ENCODE measurements around the gene PIF1. TPM values are rescaled to one million over a fixed set of nuclear protein-coding genes. Genes with fewer than 3 reads are reported as not detected.
"Not testable (repeated sequence)": the region's sequence is repeated elsewhere in the genome, so short reads cannot be mapped to it uniquely, and the experiment has no call there.

PIF1 gene
- polyA plus RNA-seq, 1 donor from 2014 or later: 0.78 TPM

DNA sequence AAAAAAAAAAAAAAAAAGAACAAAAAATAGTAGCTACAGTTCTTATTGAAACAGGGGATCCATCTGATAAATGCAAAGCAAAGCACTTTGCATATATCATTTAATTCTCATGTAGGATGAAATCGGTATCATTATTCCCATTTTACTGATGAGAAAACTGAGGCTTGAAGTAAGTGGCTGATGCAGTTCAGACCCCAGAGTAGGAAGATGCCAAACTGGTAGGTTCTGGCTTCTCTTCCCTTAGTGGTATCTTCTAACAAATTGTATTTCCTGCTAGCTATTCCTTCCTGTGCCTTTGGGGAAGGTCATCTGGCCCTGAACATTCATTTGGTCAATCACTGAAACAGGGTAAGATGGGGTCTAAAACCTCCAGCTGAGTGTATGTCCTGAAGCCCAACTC, 21.9 kb downstream of the PIF1 start:
- Histone ChIP-seq H3K4me3 (ENCODE audit: low read length) (no peak overlapping the region), H3K27me3 (ENCODE audit: insufficient read depth, low read depth, low read length) (no peaks in the 10 kb centered on the region), H3K9me2 (ENCODE audit: insufficient read depth, low read length) (no peaks in the 10 kb centered on the region), H3K9ac (ENCODE audit: low read length) (no peak overlapping the region), H3F3A (ENCODE audit: insufficient read depth, low read length, poor library complexity, severe bottlenecking) (no peaks in the 10 kb centered on the region), H3K9me3 (ENCODE audit: low read length) (no peaks in the 10 kb centered on the region), H3K36me3 (ENCODE audit: insufficient read depth, low read length) (no peaks in the 10 kb centered on the region), H3K79me2 (replicated peaks; ENCODE audit: insufficient read depth, low read length) (no peaks in the 10 kb centered on the region), H3K4me2 (ENCODE audit: low read length) (no peak overlapping the region), H4K20me1 (ENCODE audit: insufficient read depth) (no peaks in the 10 kb centered on the region), H2AFZ (ENCODE audit: low read depth, low read length) (no peak overlapping the region), H3K27ac (ENCODE audit: low read length) (no peak overlapping the region)
- TF ChIP-seq MXI1 (conservative IDR thresholded peaks at IDR 0.05; ENCODE audit: poor library complexity, severe bottlenecking) (no peak), EZH2 (IDR thresholded peaks at IDR 0.05; ENCODE audit: borderline replicate concordance, insufficient read depth, low read length, poor library complexity, severe bottlenecking) (no peak), TAF1 (IDR thresholded peaks at IDR 0.05; ENCODE audit: low read depth) (no peak), REST (IDR thresholded peaks at IDR 0.05; ENCODE audit: borderline replicate concordance) (no peak), EP300 (conservative IDR thresholded peaks at IDR 0.05; ENCODE audit: poor library complexity, severe bottlenecking) (no peak), RAD21 (conservative IDR thresholded peaks at IDR 0.05) (no peak), CTCF (IDR thresholded peaks at IDR 0.05; ENCODE audit: poor library complexity, severe bottlenecking) (no peak), SMC3 (conservative IDR thresholded peaks at IDR 0.05; ENCODE audit: poor library complexity) (no peak), POLR2AphosphoS5 (IDR thresholded peaks at IDR 0.05) (no peak)

DNA sequence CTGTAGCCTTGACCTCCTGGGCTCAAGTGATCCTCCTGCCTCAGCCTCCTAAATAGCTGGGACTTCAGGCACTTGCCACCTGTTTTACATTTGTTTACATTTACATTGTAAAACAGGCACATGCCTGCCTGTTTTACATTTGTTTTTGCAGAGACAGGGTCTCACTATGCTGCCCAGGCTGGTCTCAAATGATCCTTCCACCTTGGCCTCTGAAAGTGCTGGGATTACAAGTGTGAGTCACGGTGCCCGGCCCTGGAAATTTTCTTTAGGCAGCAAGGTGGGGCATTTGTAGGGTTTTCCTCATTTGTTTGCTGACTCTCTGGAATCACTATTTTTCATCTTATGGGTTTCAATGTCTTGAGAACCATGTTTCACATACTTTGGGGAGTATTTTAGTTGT, 25.0 kb downstream of the PIF1 start:
- no peaks in the 10 kb centered on the region for H4K20me1 ChIP-seq (ENCODE audit: insufficient read depth)
- no peak overlapping the region for H3K27ac ChIP-seq (ENCODE audit: low read length)
- no peak overlapping the region for H2AFZ ChIP-seq (ENCODE audit: low read depth, low read length)
- H3K36me3 ChIP-seq (ENCODE audit: insufficient read depth, low read length): no peaks in the 10 kb centered on the region
- H3K4me2 ChIP-seq (ENCODE audit: low read length): no peak overlapping the region
- H3K27me3 ChIP-seq (ENCODE audit: insufficient read depth, low read depth, low read length): no peaks in the 10 kb centered on the region
- H3K4me3 ChIP-seq (ENCODE audit: low read length): no peak overlapping the region
- H3F3A ChIP-seq (ENCODE audit: insufficient read depth, low read length, poor library complexity, severe bottlenecking): no peaks in the 10 kb centered on the region
- H3K9me3 ChIP-seq (ENCODE audit: low read length): no peaks in the 10 kb centered on the region
- TF ChIP-seq MXI1 (conservative IDR thresholded peaks at IDR 0.05; ENCODE audit: poor library complexity, severe bottlenecking) (no peak), EZH2 (IDR thresholded peaks at IDR 0.05; ENCODE audit: borderline replicate concordance, insufficient read depth, low read length, poor library complexity, severe bottlenecking) (no peak), TAF1 (IDR thresholded peaks at IDR 0.05; ENCODE audit: low read depth) (no peak)
- no peak overlapping the region for H3K9ac ChIP-seq (ENCODE audit: low read length)
- no peaks in the 10 kb centered on the region for H3K79me2 ChIP-seq (replicated peaks; ENCODE audit: insufficient read depth, low read length)
- no peaks in the 10 kb centered on the region for H3K9me2 ChIP-seq (ENCODE audit: insufficient read depth, low read length)

- not testable (repeated sequence) for H3K9ac ChIP-seq (ENCODE audit: low read length); H3K9me3 ChIP-seq (ENCODE audit: low read length); H3K27ac ChIP-seq (ENCODE audit: low read length); H3K4me2 ChIP-seq (ENCODE audit: low read length); H3K27me3 ChIP-seq (ENCODE audit: insufficient read depth, low read depth, low read length); H3F3A ChIP-seq (ENCODE audit: insufficient read depth, low read length, poor library complexity, severe bottlenecking); H3K9me2 ChIP-seq (ENCODE audit: insufficient read depth, low read length); H2AFZ ChIP-seq (ENCODE audit: low read depth, low read length); H3K36me3 ChIP-seq (ENCODE audit: insufficient read depth, low read length); H3K79me2 ChIP-seq (replicated peaks; ENCODE audit: insufficient read depth, low read length); H3K4me3 ChIP-seq (ENCODE audit: low read length); H4K20me1 ChIP-seq (ENCODE audit: insufficient read depth)
These were observed 26.5 kb downstream of the PIF1 start for GRCh38 chr15:64798905-64799304.

GRCh38 chr15:64795921-64796320, 29.5 kb downstream of the PIF1 start:
- not testable (repeated sequence) for H2AFZ ChIP-seq (ENCODE audit: low read depth, low read length); H3K9me3 ChIP-seq (ENCODE audit: low read length); H3K9me2 ChIP-seq (ENCODE audit: insufficient read depth, low read length); H3K36me3 ChIP-seq (ENCODE audit: insufficient read depth, low read length); H3K27ac ChIP-seq (ENCODE audit: low read length); H3K4me3 ChIP-seq (ENCODE audit: low read length); H3K27me3 ChIP-seq (ENCODE audit: insufficient read depth, low read depth, low read length); H3K4me2 ChIP-seq (ENCODE audit: low read length); H3K79me2 ChIP-seq (replicated peaks; ENCODE audit: insufficient read depth, low read length); H3F3A ChIP-seq (ENCODE audit: insufficient read depth, low read length, poor library complexity, severe bottlenecking); H3K9ac ChIP-seq (ENCODE audit: low read length); H4K20me1 ChIP-seq (ENCODE audit: insufficient read depth)

DNA sequence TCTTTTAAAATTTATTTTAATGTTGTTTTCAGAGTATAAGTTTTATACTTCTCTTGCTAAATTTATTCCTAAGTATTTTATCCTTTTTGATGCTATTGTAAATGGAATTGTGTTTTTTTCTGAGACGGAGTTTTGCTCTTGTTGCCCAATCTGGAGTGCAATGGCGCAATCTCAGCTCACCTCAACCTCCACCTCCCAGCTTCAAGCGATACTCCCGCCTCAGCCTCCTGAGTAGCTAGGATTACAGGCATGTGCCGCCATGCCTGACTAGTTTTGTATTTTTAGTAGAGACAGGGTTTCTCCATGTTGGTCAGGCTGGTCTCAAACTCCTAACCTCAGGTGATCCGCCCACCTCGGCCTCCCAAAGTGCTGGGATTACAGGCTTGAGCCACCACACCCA, 30.1 kb downstream of the PIF1 start:
- not testable (repeated sequence) for H4K20me1 ChIP-seq (ENCODE audit: insufficient read depth); H3K79me2 ChIP-seq (replicated peaks; ENCODE audit: insufficient read depth, low read length); H3K27me3 ChIP-seq (ENCODE audit: insufficient read depth, low read depth, low read length); H3K4me2 ChIP-seq (ENCODE audit: low read length); H3K9ac ChIP-seq (ENCODE audit: low read length); H3K9me2 ChIP-seq (ENCODE audit: insufficient read depth, low read length); H2AFZ ChIP-seq (ENCODE audit: low read depth, low read length); H3K36me3 ChIP-seq (ENCODE audit: insufficient read depth, low read length); H3K4me3 ChIP-seq (ENCODE audit: low read length); H3F3A ChIP-seq (ENCODE audit: insufficient read depth, low read length, poor library complexity, severe bottlenecking); H3K27ac ChIP-seq (ENCODE audit: low read length); H3K9me3 ChIP-seq (ENCODE audit: low read length)

Measured in neural cell (in vitro differentiated cells).